C1 segment of cervical spinal cord (tissue), 14 donors: ENCODE measurements around the gene PXYLP1.

Source experiments
- DNase-seq, 14 donors: peaks; one replicate each; lab custom pipeline; 2025; lab: John Stamatoyannopoulos, UW

PXYLP1 gene

DNA sequence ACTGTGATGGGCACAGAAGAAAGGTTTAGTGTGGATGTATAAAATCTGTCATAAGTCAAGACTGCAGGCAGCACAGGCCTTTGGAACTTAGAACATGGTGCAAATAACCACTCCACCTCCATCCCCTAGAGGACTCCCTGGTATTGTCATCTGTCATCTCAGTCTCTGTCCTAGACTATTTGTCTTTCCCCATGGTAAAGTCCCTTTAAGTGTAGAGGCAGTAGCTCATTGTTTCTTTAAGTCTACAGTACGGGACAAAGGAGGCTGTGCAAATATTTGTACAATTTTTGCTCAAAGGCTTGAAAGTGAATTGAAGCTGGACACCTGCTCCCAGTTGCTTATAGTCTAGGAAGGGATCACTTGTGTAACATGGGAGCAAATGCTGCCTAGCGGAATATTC lies 3.2 kb upstream of the PXYLP1 start:
- no peak for DNase-seq

DNA sequence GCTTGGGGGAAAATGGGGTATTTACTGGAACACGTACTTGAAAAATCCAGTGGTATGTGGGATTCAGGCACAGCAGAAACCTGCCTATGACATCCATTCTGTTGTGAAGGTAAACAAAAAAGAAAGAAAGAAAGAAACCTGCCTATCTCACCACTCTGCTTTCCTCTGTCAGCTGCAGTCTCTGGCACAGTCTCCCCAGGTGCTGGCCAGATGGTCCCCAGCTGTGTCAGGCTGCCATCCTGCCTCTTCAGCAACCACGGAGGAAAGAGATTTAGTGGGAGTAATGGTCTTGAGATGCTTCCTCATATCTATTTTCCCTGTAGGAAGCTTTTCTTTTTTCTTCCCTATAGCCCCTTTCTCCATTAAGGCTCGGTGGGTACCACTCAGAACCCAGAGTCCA lies 2.5 kb upstream of the PXYLP1 start:
- no peak for DNase-seq

DNA sequence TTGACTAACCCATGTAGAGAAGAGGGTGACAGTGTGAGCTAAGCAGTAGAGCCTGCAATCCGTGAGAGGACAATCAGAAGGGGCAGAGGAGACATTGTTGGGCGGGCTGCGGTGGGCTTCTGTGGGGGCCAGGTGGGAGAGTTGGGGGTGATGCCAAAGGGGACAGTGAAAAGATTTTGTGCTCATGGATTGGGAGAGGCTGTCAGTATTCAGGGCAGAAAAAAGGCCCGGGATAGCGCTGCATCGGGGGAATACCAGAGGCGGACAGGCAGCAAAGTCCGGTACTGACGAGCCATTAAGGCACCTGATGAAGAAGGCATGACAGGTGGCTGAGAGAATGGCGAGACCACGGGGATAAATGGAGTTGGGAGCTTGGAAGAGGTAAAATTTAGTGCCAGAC lies 1.3 kb upstream of the PXYLP1 start:
- DNase-seq = no peak

- DNase-seq = peak in 5 of 14 donors; percentile 28 to 57 (median 33)
Observed at GRCh38 chr3:141231952-141232823, 563 bp downstream of the PXYLP1 start.

DNA sequence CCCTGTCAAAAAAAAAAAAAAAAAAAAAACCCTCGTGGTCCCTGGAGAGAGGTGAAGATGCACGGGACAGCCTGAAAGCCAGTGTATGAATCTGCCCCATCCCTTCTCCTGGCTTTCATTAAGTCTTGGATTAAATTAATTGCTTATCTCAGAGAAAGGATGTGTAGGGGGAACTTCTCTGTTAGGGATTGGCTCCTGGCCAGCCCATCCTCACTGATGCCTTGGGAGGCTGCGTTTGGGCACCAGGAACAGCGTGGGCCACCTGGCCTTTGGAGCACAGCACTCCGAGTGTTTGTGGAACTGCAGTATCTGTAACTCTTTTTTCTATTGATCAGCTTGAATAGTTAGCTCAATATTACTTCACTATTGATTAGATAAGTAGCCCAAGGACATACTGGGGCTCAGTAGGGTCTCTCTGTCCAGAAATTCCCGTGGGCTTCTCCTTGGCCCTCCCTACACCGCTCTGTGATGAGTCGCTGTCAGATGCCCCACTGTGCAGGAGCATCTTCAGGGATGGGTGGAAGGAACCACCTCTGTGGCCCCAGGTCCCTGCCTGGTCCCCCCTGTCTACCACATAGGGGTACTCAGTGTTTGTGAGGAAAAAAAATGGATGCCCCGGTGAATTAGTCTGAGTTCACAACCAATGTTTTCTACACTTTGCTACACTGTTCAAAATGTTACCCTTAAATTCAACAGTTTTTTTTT lies 2.0 kb downstream of the PXYLP1 start:
- DNase-seq = no peak

DNA sequence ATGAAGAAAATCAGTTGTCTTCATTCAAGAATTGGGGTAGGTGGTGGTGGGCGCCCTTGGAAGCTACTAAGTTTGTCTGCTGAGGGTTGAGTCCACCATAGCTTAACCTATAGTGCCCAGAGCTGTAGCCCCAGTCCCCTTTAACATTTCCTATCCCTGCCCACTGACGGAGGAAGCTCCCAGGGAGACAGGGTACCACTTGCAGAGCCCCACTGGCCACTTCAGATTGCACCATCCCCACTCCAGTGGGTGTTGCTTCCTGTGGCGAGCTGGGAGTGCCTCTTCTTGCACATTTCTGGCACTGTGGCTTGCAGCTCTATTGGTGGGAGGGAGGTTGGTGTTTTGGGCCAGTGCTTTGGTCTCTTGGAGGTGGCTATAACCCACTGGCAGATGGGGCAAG lies 2.7 kb downstream of the PXYLP1 start:
- peak in 1 of 14 donors; percentile 2 for DNase-seq

- DNase-seq = no peak
Observed at GRCh38 chr3:141235661-141236171, 4.1 kb downstream of the PXYLP1 start.

DNA sequence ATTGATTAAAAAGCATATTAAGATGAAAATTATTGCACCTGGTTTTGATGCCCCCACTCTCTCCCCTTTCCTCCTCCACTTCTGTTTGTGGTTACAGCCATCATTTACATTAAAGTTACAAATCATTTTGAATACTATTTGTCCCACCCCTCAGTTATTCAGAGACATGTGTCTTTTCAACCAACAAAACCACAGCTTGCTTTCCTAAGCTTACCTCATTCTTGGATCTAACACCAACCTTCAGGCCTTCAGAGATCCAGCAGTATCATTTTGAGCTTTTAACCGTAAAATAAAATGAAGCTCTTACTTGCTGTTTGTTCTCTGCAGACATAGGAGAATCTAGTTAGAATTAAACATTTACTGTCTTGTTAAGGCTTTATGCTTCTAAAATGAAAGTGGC lies 4.7 kb downstream of the PXYLP1 start:
- no peak for DNase-seq

DNA sequence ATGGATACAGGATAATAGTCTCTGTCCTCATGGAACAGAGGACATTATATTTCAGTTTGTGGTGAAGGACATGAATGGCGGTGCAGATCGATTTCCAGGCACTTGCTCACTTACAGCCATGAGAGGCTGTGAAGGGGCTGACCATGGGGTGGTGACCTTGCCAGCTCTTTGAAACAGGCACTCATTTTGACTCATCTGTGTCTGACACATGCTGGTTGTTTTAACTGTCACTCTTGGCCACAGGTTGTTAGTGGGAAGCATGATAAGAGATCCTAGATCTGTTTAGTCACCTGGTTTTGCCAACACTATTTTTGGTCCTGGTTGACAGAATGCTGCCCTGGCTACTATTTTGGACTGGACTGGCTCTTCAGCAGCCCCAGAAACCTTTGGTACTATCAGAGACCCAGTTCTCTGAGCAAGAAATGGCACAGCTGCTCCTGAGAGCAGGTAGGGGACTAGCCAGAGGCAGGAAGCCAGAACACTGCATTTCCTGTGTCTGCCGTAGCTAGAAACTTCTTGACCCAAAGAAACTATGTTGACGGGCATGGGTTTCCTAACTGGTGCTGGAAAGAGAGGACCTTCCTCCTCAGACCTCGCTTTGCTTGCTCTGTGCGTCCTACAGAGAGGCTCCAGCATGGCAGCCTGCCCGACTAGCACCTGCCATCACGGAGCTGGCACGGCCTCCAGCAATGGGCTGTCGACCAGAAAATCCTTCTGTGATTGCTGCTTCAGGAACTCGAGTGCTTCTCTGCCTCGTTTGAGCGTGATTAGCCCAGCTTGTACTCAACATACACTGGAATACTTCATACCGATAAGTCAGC lies 6.3 kb downstream of the PXYLP1 start:
- DNase-seq = peak in 3 of 14 donors; percentile 11 to 88 (median 20)

- no peak for DNase-seq
Observed at GRCh38 chr3:141239511-141240281, 8.1 kb downstream of the PXYLP1 start.

- no peak for DNase-seq
Observed at GRCh38 chr3:141240286-141240685, 8.7 kb downstream of the PXYLP1 start.

DNA sequence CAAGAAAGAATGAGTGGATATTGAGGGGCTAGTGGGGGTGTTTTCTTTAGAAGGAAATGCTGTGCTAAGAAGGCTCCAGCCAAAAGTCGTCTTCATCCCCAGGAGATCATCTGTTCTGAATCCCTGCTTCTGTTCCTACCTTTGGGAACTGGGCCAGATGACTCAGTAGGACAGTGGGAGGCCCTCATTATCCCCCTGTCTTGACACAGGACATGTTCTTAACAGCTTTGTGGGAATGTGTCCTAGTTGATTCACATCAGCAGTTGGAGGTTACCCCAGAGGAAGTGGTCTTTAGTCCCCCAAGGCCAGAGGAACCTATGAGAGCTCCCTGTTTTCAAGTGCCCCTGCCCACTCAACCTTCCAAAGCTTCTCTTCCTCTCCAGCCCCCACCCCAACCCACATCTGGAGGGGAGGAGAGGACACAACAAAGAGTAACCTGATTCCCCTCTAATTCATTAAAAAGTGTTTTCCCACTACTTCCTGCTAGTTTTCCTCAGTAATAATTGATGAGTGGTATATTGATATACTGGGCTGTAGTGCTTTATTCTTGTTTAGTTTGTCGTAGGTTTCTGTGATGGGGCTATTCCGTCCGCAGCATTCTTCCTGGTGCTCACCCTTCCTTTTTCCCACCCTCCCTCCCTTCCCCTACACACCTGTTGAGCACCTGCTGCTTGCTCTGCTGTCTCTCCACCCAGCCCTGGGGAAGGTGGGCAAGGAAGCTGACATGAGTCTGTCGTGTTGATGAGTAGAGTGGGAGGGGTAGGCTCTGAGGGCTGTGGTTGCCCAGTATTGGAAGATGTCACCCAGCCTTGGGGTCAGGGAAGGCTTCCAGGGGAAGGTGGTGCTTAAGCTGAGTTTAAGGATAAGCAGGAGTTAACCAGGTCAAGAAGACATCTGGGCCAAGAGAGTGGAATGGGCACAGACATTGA lies 9.3 kb downstream of the PXYLP1 start:
- DNase-seq = no peak

GRCh38 chr3:141241616-141242376 lies 10.2 kb downstream of the PXYLP1 start:
- DNase-seq = peak in 11 of 14 donors; percentile 18 to 79 (median 34)

GRCh38 chr3:141242377-141243092 lies 10.9 kb downstream of the PXYLP1 start:
- no peak for DNase-seq

DNA sequence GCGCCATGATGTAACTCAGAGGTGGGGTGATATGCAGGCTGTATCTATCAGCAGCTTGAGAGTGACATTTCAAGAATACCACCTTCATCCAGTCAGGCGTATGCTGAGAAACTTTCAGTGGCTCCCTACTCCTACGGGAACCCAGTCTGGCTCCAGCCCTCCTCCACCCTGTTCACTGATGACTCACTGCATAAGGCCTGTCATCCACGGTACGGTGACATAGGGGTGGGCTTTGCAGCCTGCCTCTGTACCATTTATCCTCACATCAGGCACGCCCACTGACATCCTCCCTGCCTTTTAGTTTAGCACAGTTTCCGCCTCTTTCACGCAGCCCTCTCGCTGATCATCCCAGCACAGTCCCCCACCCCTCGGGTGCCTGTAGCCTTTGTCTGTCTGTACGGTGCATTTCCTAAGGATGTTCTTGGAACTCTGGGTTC lies 11.7 kb downstream of the PXYLP1 start:
- DNase-seq = no peak

DNA sequence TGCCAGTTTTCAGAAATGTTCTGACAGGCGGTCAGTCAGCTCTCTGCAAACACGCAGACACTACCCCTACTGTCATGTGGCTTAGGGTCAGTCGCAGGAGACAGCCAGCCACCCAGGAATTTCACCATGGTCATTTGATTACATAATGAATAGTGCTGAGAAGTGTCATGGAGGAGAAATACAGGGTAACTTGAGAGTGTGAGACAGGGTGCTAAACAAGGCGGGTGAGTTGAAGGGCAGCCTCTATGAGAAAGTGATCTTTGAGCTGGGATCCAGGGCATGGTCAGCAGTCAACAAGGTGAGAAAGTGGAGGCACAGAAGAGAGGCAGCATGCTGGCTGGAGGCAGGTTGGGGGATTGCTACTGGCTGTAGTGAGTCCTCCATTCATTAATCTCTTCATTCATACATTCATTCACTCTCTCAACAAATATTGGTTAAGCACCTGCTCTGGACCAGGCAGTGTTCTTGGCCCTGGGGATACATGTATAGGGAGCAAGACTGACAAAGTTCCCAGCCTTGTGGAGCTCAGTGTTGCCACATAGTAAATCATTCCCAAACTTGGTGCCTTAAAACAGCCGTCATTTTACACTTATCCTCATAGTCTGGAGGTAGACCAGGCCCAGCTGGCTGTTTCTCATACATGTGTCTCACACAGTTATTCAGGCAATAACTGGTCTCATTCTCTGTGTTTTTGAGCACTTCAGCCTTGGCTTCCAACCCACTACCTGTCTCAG lies 14.8 kb downstream of the PXYLP1 start:
- no peak for DNase-seq

GRCh38 chr3:141246958-141247301 lies 15.3 kb downstream of the PXYLP1 start:
- no peak for DNase-seq

- no peak for DNase-seq
Observed at GRCh38 chr3:141248064-141248463, 16.4 kb downstream of the PXYLP1 start.
